ENCODE results near the gene CEMP1. TPM values are rescaled to one million over a fixed set of nuclear protein-coding genes. Genes with fewer than 3 reads are reported as not detected.
"Not testable (repeated sequence)": the region's sequence is repeated elsewhere in the genome, so short reads cannot be mapped to it uniquely, and the experiment has no call there.

Gene CEMP1
- total RNA-seq, 6 donors from 2014 or later = 0.91 to 17.0 (median 5.4) TPM

DNA sequence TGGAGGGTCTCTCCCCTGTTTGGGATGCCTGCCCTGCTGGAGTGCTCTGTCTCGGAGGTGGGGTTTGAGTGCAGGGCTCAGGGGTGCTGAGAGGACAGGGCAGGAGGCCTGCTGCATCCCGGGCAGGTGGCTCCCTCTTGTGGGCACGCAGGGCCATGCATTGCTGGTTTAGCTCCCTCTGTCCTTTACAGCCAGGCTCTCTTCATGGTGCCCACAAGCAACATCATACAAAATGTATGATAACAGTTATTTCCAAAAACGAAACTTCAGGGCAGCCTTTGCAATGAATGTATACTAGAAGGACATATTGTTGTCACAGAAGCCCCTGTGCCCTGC lies 29.6 kb upstream of the CEMP1 start:
- 0% methylated on average over 1 of the region's 4 CpGs; no CpG with 5 or more reads in 1 of the 2 donors for WGBS, 2 donors

DNA sequence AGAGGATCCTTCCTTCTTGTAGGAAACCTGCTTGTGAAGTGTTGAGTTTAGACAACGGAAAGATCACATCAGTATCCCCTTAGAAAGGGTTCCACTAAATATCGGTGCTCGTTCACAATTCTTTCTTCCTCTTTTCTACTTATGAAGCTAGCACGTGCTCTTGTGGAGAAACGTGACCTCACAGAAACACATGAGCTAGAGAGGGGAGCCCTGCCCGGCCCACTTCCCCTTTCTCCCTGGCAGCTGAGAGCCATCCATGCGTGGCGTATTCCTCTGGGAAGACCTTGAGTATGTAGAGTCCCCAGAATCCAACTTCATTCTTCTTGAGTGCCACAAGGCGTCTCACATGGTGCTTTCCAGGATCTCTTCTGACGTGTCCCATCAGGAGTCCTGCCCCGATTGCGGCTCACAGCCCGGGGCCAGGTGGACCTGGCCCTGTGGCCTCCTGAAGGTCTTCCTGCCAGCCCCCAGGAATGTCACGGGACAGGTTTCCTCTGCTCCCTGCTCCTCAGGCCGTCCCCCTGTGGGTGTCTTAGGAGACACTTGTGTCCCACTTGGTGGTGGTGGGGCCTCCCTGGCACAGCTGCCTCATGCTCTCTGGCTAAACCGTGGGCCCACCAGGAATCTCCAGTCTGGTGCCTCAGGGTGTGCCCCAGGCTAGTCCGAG lies 29.1 kb upstream of the CEMP1 start:
- H3K27me3 ChIP-seq, H3K4me1 ChIP-seq, H3K9me3 ChIP-seq, H3K36me3 ChIP-seq, H3K4me3 ChIP-seq, DNase-seq, H3K27ac ChIP-seq: not testable (repeated sequence)
- ATAC-seq (ENCODE audit: low FRiP score in 2 of 2) = peak; percentile 66 to 84
- WGBS, 2 donors = 58 to 67% methylated on average over 8 to 10 of the region's 17 CpGs

More for the DNA sequence above, 29.6 kb upstream of the CEMP1 start:
- H3K4me1 ChIP-seq, H3K4me3 ChIP-seq, H3K27ac ChIP-seq, H3K9me3 ChIP-seq, H3K27me3 ChIP-seq, H3K36me3 ChIP-seq: not testable (repeated sequence)
- DNase-seq = peak; percentile 79 to 83
- TF ChIP-seq, protein P1, sequence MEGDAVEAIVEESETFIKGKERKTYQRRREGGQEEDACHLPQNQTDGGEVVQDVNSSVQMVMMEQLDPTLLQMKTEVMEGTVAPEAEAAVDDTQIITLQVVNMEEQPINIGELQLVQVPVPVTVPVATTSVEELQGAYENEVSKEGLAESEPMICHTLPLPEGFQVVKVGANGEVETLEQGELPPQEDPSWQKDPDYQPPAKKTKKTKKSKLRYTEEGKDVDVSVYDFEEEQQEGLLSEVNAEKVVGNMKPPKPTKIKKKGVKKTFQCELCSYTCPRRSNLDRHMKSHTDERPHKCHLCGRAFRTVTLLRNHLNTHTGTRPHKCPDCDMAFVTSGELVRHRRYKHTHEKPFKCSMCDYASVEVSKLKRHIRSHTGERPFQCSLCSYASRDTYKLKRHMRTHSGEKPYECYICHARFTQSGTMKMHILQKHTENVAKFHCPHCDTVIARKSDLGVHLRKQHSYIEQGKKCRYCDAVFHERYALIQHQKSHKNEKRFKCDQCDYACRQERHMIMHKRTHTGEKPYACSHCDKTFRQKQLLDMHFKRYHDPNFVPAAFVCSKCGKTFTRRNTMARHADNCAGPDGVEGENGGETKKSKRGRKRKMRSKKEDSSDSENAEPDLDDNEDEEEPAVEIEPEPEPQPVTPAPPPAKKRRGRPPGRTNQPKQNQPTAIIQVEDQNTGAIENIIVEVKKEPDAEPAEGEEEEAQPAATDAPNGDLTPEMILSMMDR (IDR thresholded peaks at IDR 0.05) = peak in 2 of 6 experiments; percentile 29 to 33
- ATAC-seq (ENCODE audit: low FRiP score in 2 of 2) = peak; percentile 86 to 92

DNA sequence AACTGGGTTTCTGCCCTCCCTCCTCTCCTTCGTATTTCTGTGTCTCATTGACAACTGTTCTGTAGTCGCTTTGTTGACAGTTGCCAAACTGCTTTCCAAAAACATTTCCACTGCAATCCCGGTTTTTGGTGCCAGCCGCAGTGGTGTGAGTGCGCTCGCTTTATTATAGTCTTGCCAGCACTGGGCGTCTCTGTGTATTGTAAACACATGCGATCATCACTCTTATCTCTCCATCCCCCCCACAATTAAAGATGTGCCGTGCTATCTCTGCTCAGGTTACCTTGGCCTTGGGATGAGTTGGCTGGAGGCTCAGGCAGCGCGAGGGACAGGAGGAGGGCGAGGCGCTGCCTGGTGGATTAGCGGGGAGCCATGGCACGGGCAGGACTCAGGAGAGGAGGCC lies 25.9 kb upstream of the CEMP1 start:
- H3K9me3 ChIP-seq, H3K4me1 ChIP-seq: not testable (repeated sequence)
- no CpG with 5 or more reads among the region's 15 CpGs for WGBS, 2 donors

DNA sequence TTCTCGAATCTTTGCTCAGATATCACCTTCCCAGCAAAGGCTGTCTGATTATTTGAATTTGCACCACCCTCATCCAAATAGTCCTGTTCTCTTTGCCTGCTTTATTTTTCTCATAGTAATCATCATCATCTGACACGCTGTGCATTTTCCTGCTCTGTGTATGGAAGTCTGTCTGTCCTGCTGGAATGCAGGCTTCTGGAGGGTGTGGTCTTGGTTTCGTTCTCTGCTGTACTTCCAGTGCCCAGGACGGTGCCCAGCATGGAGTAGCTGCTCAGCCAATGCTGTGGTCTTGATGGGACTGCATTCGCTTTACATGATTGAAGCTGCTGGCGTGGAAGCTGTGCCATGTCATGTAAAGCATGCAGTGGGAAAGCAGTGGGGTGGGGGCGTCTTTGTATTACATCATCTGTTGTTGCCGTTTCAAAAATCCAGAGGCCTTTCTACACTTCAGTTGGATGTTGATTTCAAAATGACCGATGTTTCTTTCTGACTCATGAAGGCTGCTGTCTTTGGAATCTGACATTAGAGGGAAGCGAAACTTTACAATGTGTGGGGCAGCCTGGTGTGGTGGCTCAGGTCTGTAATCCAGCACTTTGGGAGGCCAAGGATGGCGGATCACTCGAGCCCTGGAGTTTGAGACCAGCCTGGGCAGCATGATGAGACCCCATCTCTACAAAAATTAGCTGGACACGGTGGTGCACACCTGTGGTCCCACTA lies 23.7 kb upstream of the CEMP1 start:
- no CpG with 5 or more reads among the region's 13 CpGs for WGBS, 2 donors
- peak in 1 of 2 donors; percentile 66 for ATAC-seq (ENCODE audit: low FRiP score in 2 of 2)
- H3K27ac ChIP-seq, H3K36me3 ChIP-seq, H3K27me3 ChIP-seq, DNase-seq, H3K4me1 ChIP-seq, H3K9me3 ChIP-seq, H3K4me3 ChIP-seq: not testable (repeated sequence)

More for the DNA sequence above, 25.9 kb upstream of the CEMP1 start:
- H3K4me3 ChIP-seq; H3K27ac ChIP-seq; ATAC-seq (ENCODE audit: low FRiP score in 2 of 2); H3K27me3 ChIP-seq; H3K36me3 ChIP-seq; DNase-seq: not testable (repeated sequence)

DNA sequence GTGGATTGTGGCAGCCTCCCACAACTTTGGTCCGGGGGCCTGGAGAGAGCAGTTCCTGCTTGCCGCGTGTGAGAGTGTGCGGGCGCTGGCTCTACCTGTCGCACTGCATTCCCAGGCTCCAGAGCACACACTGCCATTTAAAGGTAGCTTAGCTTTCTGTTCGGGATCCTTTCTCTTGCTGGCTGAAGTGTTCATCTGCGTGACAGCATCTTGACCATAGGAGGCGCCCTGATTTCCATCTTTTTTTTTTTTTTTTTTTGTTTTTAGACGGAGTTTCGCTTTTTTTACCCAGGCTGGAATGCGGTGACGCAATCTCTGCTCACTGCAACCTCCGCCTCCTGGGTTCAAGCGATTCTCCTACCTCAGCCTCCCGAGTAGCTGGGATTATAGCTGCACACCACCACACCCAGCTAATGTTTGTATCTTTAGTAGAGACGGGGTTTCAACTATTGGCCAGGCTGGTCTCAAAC lies 20.2 kb upstream of the CEMP1 start:
- ATAC-seq (ENCODE audit: low FRiP score in 2 of 2) = peak; percentile 32 to 39
- H3K27me3 ChIP-seq, H3K4me1 ChIP-seq, H3K36me3 ChIP-seq, H3K9me3 ChIP-seq: not testable (repeated sequence)
- 38 to 69% methylated on average over 14 to 16 of the region's 17 CpGs for WGBS, 2 donors
- Histone ChIP-seq H3K4me3 (peak overlapping the region in 1 of 4 donors; percentile 12), H3K27ac (peak overlapping the region in 2 of 4 donors; percentile 6 to 52)
- DNase-seq = peak in 1 of 2 donors; percentile 28

DNA sequence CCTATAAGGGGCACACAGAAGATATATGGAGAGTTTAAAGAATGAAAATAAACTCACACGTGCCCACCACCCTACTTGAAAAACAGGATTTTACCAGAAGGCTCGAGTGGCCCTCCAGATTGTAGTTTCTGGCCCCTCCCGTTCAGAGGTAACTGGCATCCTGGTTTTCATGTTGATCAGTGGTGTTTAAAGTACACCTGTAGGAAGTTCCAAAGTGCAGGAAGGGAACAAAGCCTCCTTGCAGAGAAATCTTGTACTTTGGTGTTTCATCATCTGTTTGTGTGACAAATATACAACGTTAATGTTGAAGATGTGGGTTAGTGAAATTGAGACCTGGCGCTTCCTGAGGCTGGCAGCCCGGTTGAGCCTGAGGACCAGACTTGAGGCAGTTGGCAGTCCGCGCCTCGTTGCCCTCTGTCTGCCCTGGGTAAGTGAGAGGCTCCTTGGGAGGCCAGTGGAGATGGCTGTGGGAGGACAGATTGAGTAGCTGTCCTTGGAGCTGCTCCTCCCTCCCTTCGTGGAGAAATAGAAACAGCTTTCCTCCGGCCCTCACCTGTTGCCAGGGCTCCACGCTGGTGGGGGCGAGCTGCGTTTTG lies 19.2 kb upstream of the CEMP1 start:
- not testable (repeated sequence) for H3K9me3 ChIP-seq, DNase-seq
- peak in 1 of 2 donors; percentile 67 for ATAC-seq (ENCODE audit: low FRiP score in 2 of 2)

DNA sequence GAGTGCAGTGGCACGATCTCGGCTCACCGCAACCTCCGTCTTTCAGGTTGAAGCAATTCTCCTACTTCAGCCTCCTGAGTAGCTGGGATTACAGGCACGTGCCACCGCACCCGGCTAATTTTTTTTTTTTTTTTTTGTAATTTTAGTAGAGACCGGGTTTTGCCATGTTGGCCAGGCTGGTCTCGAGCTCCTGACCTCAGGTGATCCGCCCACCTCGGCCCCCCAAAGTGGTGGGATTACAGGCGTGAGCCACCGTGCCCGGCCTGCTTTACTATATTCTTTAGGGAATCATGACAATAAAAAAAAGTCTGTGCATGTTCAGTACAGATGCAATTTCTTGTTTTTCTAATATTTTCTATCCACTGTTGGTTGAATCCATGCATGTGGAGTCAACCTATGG lies 12.6 kb upstream of the CEMP1 start:
- DNase-seq = peak in 1 of 2 donors; percentile 25
- not testable (repeated sequence) for H3K9me3 ChIP-seq; H3K27ac ChIP-seq; ATAC-seq (ENCODE audit: low FRiP score in 2 of 2); H3K36me3 ChIP-seq; H3K4me3 ChIP-seq; H3K27me3 ChIP-seq
- H3K4me1 ChIP-seq = peaks cover 26 to 39% (median 29%) of the 10 kb centered on the region in 4 donors
- WGBS, 2 donors = 94 to 96% methylated on average over 14 of the region's 14 CpGs

More for the DNA sequence above, 19.2 kb upstream of the CEMP1 start:
- H3K4me3 ChIP-seq, H3K27me3 ChIP-seq, H3K27ac ChIP-seq, H3K36me3 ChIP-seq: not testable (repeated sequence)
- 40% methylated on average over 1 of the region's 14 CpGs; no CpG with 5 or more reads in 1 of the 2 donors for WGBS, 2 donors
- H3K4me1 ChIP-seq = peaks cover 5 to 16% (median 7%) of the 10 kb centered on the region in 4 donors

DNA sequence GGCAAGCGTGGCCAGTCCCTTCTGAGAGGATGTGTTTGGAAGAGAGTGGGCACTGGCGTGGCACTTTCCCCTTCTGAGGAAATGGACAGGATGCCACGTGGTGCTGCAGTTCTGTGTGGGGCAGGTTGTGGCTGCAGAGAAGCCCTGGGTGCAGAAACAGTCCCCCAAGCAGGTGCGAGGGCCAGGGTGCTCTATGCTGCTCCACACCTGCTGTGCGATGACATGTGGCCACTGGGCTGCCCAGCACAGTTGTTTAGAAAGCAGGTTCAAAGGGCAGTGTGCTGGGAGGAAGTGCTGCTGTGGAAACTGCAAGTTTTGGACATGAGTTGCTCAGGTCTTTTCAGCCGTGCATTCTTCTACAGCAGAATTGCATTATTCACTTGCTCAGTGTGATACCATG lies 10.2 kb upstream of the CEMP1 start:
- H3K4me1 ChIP-seq = peaks cover 35 to 50% (median 38%) of the 10 kb centered on the region in 4 donors
- not testable (repeated sequence) for H3K36me3 ChIP-seq; H3K27ac ChIP-seq; H3K27me3 ChIP-seq; DNase-seq; H3K4me3 ChIP-seq; ATAC-seq (ENCODE audit: low FRiP score in 2 of 2); H3K9me3 ChIP-seq
- WGBS, 2 donors = 48 to 65% methylated on average over 5 to 6 of the region's 6 CpGs

DNA sequence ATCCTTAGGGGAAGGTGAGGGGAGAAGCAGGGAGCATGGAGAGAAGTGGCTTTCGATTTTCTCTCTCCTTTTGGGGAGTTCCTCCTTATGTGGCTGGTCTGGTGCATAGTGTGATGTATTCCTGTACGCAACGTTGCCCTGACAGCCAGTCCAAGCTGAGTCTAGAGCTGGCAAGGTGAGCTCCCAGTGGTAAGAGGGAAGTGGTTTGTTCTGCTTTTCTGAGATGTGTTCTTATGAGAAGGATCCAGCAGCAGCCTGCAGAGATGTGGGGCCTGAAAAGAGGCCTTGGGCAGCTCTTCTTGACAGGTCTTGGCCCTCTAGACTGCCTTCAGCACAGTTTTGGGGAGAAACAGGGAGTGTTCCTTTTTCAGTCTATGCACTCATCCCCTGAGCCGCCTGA lies 9.7 kb upstream of the CEMP1 start:
- Histone ChIP-seq H3K27ac (peak overlapping the region in 1 of 4 donors; percentile 25), H3K4me1 (peaks cover 36 to 49% (median 39%) of the 10 kb centered on the region in 4 donors)
- H3K9me3 ChIP-seq; H3K4me3 ChIP-seq; ATAC-seq (ENCODE audit: low FRiP score in 2 of 2); H3K36me3 ChIP-seq; DNase-seq; H3K27me3 ChIP-seq: not testable (repeated sequence)
- WGBS, 2 donors = 64 to 83% methylated on average over 2 to 4 of the region's 4 CpGs
